GM12891 (cell line): Measurements from ENCODE around the gene ITM2C.

Experiments
- POLR2A ChIP-seq: IDR thresholded peaks from 2 replicates; pipeline ENCODE4 v1.6.1; 2011; ENCODE audit warnings: low read depth, low read length, control low read depth
- POLR2AphosphoS5 ChIP-seq: IDR thresholded peaks from 2 replicates; pipeline ENCODE4 v1.6.1; 2011; ENCODE audit warnings: low read depth, low read length, control low read depth
- TAF1 ChIP-seq: IDR thresholded peaks from 2 replicates; pipeline ENCODE4 v1.6.1; 2011; ENCODE audit warnings: low read depth, low read length, control low read depth

DNA sequence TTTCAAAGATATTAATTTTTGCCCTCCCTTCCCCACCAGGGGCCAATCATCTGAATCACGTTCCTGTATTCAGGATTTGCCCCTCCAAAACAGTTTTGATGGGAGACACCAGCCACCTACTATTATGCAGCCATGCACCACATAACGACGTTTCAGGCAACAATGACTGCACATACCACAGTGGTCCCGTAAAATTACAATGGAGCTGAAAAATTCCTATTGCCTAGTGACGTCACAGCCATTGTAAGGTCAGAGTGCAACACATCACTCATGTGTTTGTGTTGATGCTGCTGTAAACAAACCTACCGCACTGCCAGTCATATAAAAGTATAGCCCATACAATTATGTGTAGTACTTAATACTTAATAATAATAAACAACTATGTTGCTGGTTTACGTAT lies 22.6 kb downstream of the ITM2C start:
- no peak for TF ChIP-seq POLR2A
- no peak for TF ChIP-seq POLR2AphosphoS5
- TF ChIP-seq TAF1: no peak
